ENCODE results near the gene IRF2.

- TF ChIP-seq, protein P1, sequence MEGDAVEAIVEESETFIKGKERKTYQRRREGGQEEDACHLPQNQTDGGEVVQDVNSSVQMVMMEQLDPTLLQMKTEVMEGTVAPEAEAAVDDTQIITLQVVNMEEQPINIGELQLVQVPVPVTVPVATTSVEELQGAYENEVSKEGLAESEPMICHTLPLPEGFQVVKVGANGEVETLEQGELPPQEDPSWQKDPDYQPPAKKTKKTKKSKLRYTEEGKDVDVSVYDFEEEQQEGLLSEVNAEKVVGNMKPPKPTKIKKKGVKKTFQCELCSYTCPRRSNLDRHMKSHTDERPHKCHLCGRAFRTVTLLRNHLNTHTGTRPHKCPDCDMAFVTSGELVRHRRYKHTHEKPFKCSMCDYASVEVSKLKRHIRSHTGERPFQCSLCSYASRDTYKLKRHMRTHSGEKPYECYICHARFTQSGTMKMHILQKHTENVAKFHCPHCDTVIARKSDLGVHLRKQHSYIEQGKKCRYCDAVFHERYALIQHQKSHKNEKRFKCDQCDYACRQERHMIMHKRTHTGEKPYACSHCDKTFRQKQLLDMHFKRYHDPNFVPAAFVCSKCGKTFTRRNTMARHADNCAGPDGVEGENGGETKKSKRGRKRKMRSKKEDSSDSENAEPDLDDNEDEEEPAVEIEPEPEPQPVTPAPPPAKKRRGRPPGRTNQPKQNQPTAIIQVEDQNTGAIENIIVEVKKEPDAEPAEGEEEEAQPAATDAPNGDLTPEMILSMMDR (IDR thresholded peaks at IDR 0.05): no peak
- TF ChIP-seq EP300 (IDR thresholded peaks at IDR 0.05): no peak
- TF ChIP-seq POLR2AphosphoS5 (IDR thresholded peaks at IDR 0.05): no peak
- no peak for TF ChIP-seq POLR2A (IDR thresholded peaks at IDR 0.05; ENCODE audit: low read depth)
These were observed 32.1 kb downstream of the IRF2 start for GRCh38 chr4:184442314-184442635.
